ENCODE measurements around the gene SKIC8.
A peak's percentile ranks its signal among the peaks of the same experiment; 100 is the strongest.

The SKIC8 gene

GRCh38 chr15:78321786-78322185, 22.4 kb upstream of the SKIC8 start:
- no peak for DNase-seq

GRCh38 chr15:78321041-78321570, 21.7 kb upstream of the SKIC8 start:
- DNase-seq = no peak

GRCh38 chr15:78320183-78320582, 20.8 kb upstream of the SKIC8 start:
- DNase-seq = no peak

GRCh38 chr15:78319588-78319987, 20.2 kb upstream of the SKIC8 start:
- no peak for DNase-seq

- DNase-seq = no peak
These were observed 17.9 kb upstream of the SKIC8 start for GRCh38 chr15:78317145-78317836.

- DNase-seq = no peak
These were observed 17.1 kb upstream of the SKIC8 start for GRCh38 chr15:78316283-78317083.

- DNase-seq = no peak
These were observed 16.4 kb upstream of the SKIC8 start for GRCh38 chr15:78315686-78316282.

- no peak for DNase-seq
These were observed 14.8 kb upstream of the SKIC8 start for GRCh38 chr15:78314181-78314581.

- DNase-seq = no peak
These were observed 14.0 kb upstream of the SKIC8 start for GRCh38 chr15:78313383-78313782.

GRCh38 chr15:78312957-78313356, 13.5 kb upstream of the SKIC8 start:
- no peak for DNase-seq

GRCh38 chr15:78312536-78312935, 13.1 kb upstream of the SKIC8 start:
- DNase-seq = no peak

GRCh38 chr15:78311292-78311691, 11.9 kb upstream of the SKIC8 start:
- DNase-seq = no peak

- peak; percentile 13 for DNase-seq
These were observed 9.1 kb upstream of the SKIC8 start for GRCh38 chr15:78308422-78309032.

GRCh38 chr15:78307976-78308375, 8.6 kb upstream of the SKIC8 start:
- no peak for DNase-seq

- DNase-seq = no peak
These were observed 6.9 kb upstream of the SKIC8 start for GRCh38 chr15:78306176-78306774.

- DNase-seq = no peak
These were observed 5.0 kb upstream of the SKIC8 start for GRCh38 chr15:78304216-78305066.

- DNase-seq = no peak
These were observed 3.3 kb upstream of the SKIC8 start for GRCh38 chr15:78302579-78303312.

GRCh38 chr15:78301828-78302227, 2.4 kb upstream of the SKIC8 start:
- DNase-seq = no peak

GRCh38 chr15:78301326-78301725, 1.9 kb upstream of the SKIC8 start:
- no peak for DNase-seq

GRCh38 chr15:78292219-78292618, 7.2 kb downstream of the SKIC8 start:
- no peak for DNase-seq

- DNase-seq = no peak
These were observed 7.7 kb downstream of the SKIC8 start for GRCh38 chr15:78291698-78292097.

Data from NCI-H2029 treated with DMSO at 0.1 percent for 48 hours (cell line).